CD4-positive, alpha-beta memory T cell (primary cell): ENCODE measurements around the gene MT2A. TPM values are rescaled to one million over a fixed set of nuclear protein-coding genes. Genes with fewer than 3 reads are reported as not detected.
A peak's percentile ranks its signal among the peaks of the same experiment; 100 is the strongest.

Source experiments
- CTCF ChIA-PET: fragments of 350-600 bp; sonication (Branson Sonifier 250); formaldehyde crosslinking; loops from one replicate; lab custom pipeline; 2021; ENCODE audit warnings: inconsistent platforms; ENCODE audit not compliant: partially characterized antibody; lab: Charles Lee
- POLR2A ChIA-PET: fragments of 350-600 bp; sonication (Branson Sonifier 250); formaldehyde crosslinking; loops from one replicate; lab custom pipeline; 2021; ENCODE audit not compliant: partially characterized antibody; lab: Charles Lee
- DNase-seq, 5 donors: peaks; one replicate each; pipeline versions ENCODE4 v3.0.0 to v3.0.0-alpha.2; 2020 to 2022; ENCODE audit warnings: mixed read lengths in 1 of 5
- H3K27ac ChIP-seq: one replicate; pipeline ENCODE4 v1.7.0; 2013; ENCODE audit warnings: low read depth, low read length
- H3K27me3 ChIP-seq: 2 replicates; pipeline ENCODE4 v1.7.0; 2013; ENCODE audit warnings: mild to moderate bottlenecking, low read length, moderate library complexity; ENCODE audit not compliant: insufficient read depth
- H3K36me3 ChIP-seq: 2 replicates; pipeline ENCODE4 v1.7.0; 2013; ENCODE audit warnings: mild to moderate bottlenecking, low read length, moderate library complexity; ENCODE audit not compliant: insufficient read depth
- H3K4me1 ChIP-seq: 2 replicates; pipeline ENCODE4 v1.7.0; 2013; ENCODE audit warnings: mild to moderate bottlenecking, low read length, moderate library complexity; ENCODE audit not compliant: insufficient read depth
- H3K4me3 ChIP-seq, 2 donors: one replicate each; pipeline ENCODE4 v1.7.0; 2013; ENCODE audit warnings: low read length in 2 of 2, mild to moderate bottlenecking in 1 of 2
- H3K9me3 ChIP-seq, 2 donors: one replicate each; pipeline ENCODE4 v1.7.0; 2013; ENCODE audit warnings: low read length in 2 of 2, control low read depth in 1 of 2; ENCODE audit not compliant: control insufficient read depth in 1 of 2
- H3K27ac Mint-ChIP-seq, 7 donors: one replicate each; pipeline ENCODE4 v1.8.0; 2020 to 2021; ENCODE audit warnings: mixed read lengths in 7 of 7, mild to moderate bottlenecking in 6 of 7, inconsistent platforms in 3 of 7, moderate library complexity in 3 of 7
- H3K27me3 Mint-ChIP-seq, 2 donors: one replicate each; pipeline ENCODE4 v1.8.0; 2020 to 2021; ENCODE audit warnings: mixed read lengths in 2 of 2
- H3K36me3 Mint-ChIP-seq, 2 donors: one replicate each; pipeline ENCODE4 v1.8.0; 2020 to 2021; ENCODE audit warnings: mixed read lengths in 2 of 2, inconsistent platforms in 1 of 2, mild to moderate bottlenecking in 1 of 2
- H3K4me1 Mint-ChIP-seq, 4 donors: one replicate each; pipeline ENCODE4 v1.8.0; 2020 to 2021; ENCODE audit warnings: mixed read lengths in 4 of 4, mild to moderate bottlenecking in 1 of 4
- H3K4me3 Mint-ChIP-seq, 8 donors: one replicate each; pipeline ENCODE4 v1.8.0; 2020 to 2021; ENCODE audit warnings: mixed read lengths in 8 of 8, mild to moderate bottlenecking in 7 of 8, moderate library complexity in 6 of 8, inconsistent platforms in 3 of 8
- H3K9me3 Mint-ChIP-seq, 8 donors: one replicate each; pipeline ENCODE4 v1.8.0; 2020 to 2021; ENCODE audit warnings: mixed read lengths in 8 of 8, mild to moderate bottlenecking in 5 of 8, inconsistent platforms in 3 of 8, moderate library complexity in 1 of 8
- intact Hi-C: fragments of 100-400 bp; cut with micrococcal nuclease; formaldehyde crosslinking; loops from one replicate; pipeline ENCODE4 v1.15.1; 2023
- polyA plus RNA-seq, 2 donors: library from polyadenylated mRNA; unstranded; fragments of 300-500 nt; fragmentation: Illumina TruSeq; gene quantifications; one replicate each; pipeline ENCODE4 v1.2.3, GENCODE V29; 2021
- total RNA-seq, 2 experiments: library from RNA; stranded (reverse); gene quantifications; one replicate each; pipeline ENCODE4 v1.2.3, GENCODE V29; 2021

MT2A gene
- total and polyA plus RNA-seq, 4 experiments from 2014 or later: 15.8 to 226 (median 52.6) TPM

DNA sequence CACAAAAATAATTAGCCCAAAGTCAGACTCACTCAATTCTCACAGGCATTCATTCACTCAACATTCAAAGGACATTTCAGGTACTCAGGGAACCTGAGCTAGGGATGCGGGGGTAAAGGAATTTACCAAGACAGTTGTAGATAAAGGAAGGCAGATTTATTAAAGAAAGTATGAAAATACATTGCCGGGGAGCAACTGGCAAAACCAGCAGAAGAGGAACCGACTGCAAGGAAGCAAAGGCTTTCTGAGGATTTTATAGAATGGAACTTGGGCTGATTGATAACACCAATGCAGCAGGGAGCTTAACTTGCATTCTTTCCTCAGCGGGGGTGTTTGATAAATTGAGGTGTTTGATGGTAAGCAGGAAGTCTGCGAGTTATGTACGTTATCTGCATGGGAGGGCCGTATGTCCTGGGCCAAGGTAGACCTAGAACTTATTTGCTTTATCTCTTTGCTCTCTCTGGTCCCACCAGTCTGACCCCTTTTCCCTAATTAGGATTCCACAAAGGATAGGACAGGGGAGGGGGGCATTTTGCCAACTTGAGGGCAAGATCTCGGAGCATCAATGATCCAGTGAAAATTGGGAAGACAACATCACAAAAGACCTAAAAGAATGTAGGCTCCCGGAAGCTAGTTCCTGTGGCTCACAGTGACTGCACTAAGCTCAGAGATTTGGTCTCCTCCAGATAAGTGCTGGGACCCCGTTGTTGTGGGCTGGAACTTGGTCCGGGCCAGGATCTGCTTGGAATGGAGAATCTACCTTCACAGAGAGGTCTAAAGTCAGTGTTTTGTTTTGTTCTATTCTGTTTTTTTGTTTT, 24.8 kb upstream of the MT2A start:
- POLR2A ChIA-PET: no interaction called here
- no peaks in the 10 kb centered on the region for H3K27me3 ChIP-seq
- DNase-seq: no peak
- H3K36me3 ChIP-seq: no peaks in the 10 kb centered on the region
- CTCF ChIA-PET: interaction anchor here (1.5 to 1.6 kb wide), 2 partner anchors 20 to 119 kb away, joined by 3 to 6 read pairs; no protein-coding TSS in a partner anchor
- H3K9me3 ChIP-seq: no peaks in the 10 kb centered on the region
- intact Hi-C loops: no loop called here
- H3K27ac Mint-ChIP-seq: no peak overlapping the region
- H3K9me3 Mint-ChIP-seq: no peaks in the 10 kb centered on the region
- no peak overlapping the region for H3K4me3 Mint-ChIP-seq
- H3K4me1 ChIP-seq: no peaks in the 10 kb centered on the region
- no peak overlapping the region for H3K4me3 ChIP-seq
- H3K36me3 Mint-ChIP-seq: no peaks in the 10 kb centered on the region
- no peak overlapping the region for H3K27ac ChIP-seq
- peaks cover 4 to 6% of the 10 kb centered on the region in 2 donors for H3K27me3 Mint-ChIP-seq
- no peaks in the 10 kb centered on the region for H3K4me1 Mint-ChIP-seq

DNA sequence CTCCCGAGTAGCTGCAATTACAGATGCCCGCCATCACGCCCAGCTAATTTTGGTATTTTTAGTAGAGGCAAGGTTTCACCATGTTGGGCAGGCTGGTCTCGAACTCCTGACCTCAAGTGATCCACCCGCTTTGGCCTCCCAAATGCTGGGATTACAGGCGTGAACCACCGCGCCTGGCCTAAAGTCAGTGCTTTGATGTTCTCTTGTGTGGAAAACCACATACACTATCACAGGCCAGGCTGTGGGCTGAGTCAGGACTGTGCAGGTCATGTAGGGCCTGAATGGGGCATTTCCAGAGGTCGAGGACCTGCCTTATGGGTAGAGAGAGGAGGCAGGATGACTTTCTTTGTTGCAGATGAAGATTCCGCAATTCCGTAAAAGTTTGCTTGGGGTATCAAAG, 24.1 kb upstream of the MT2A start:
- no peak for DNase-seq
- CTCF ChIA-PET: interaction anchor here (1.5 to 1.6 kb wide), 2 partner anchors 19 to 118 kb away, joined by 3 to 6 read pairs; no protein-coding TSS in a partner anchor
- POLR2A ChIA-PET: no interaction called here
- intact Hi-C loops: no loop called here
- Histone ChIP-seq H3K4me1 (no peaks in the 10 kb centered on the region), H3K27ac (no peak overlapping the region), H3K27me3 (peaks cover 3% of the 10 kb centered on the region), H3K4me3 (no peak overlapping the region), H3K36me3 (no peaks in the 10 kb centered on the region), H3K9me3 (no peaks in the 10 kb centered on the region)
- no peaks in the 10 kb centered on the region for H3K36me3 Mint-ChIP-seq
- peaks cover 7 to 9% of the 10 kb centered on the region in 2 donors for H3K27me3 Mint-ChIP-seq
- peaks cover 0 to 1% (median 0%) of the 10 kb centered on the region in 8 donors for H3K9me3 Mint-ChIP-seq
- no peak overlapping the region for H3K27ac Mint-ChIP-seq
- H3K4me1 Mint-ChIP-seq: peaks cover 2 to 5% (median 3%) of the 10 kb centered on the region in 4 donors
- no peak overlapping the region for H3K4me3 Mint-ChIP-seq

DNA sequence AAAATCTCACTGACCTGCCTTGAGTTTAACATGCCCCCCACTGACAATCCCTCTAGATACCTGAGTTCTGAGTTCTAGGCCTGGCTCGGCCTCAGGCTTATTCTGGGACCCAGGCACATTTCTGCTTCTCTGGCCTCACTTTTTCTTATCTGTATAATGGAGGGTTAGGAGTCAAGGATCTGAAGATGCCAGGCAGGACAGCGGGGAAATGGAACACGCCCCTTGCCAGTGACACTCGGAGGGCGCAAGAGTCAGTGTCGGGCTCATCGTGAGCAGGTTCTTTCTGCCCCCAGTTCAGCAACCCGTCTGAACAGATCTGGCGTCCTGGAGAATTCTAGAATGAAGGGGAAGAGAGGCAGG, 19.6 kb upstream of the MT2A start:
- Mint-ChIP-seq H3K4me3 (peak overlapping the region; percentile 58 to 85 (median 78)), H3K27me3 (peaks cover 17 to 33% of the 10 kb centered on the region in 2 donors), H3K36me3 (no peaks in the 10 kb centered on the region), H3K27ac (peak overlapping the region in 1 of 7 donors; percentile 13), H3K9me3 (peaks cover 0 to 5% (median 0%) of the 10 kb centered on the region in 8 donors), H3K4me1 (peaks cover 3 to 15% (median 7%) of the 10 kb centered on the region in 4 donors)
- intact Hi-C loops: no loop called here
- CTCF ChIA-PET: no interaction called here
- DNase-seq: no peak
- H3K36me3 ChIP-seq: no peaks in the 10 kb centered on the region
- H3K4me1 ChIP-seq: peaks cover 7% of the 10 kb centered on the region
- H3K27ac ChIP-seq: no peak overlapping the region
- H3K4me3 ChIP-seq: peak overlapping the region in 1 of 2 donors; percentile 41
- H3K9me3 ChIP-seq: no peaks in the 10 kb centered on the region
- POLR2A ChIA-PET: no interaction called here
- peaks cover 15% of the 10 kb centered on the region for H3K27me3 ChIP-seq

DNA sequence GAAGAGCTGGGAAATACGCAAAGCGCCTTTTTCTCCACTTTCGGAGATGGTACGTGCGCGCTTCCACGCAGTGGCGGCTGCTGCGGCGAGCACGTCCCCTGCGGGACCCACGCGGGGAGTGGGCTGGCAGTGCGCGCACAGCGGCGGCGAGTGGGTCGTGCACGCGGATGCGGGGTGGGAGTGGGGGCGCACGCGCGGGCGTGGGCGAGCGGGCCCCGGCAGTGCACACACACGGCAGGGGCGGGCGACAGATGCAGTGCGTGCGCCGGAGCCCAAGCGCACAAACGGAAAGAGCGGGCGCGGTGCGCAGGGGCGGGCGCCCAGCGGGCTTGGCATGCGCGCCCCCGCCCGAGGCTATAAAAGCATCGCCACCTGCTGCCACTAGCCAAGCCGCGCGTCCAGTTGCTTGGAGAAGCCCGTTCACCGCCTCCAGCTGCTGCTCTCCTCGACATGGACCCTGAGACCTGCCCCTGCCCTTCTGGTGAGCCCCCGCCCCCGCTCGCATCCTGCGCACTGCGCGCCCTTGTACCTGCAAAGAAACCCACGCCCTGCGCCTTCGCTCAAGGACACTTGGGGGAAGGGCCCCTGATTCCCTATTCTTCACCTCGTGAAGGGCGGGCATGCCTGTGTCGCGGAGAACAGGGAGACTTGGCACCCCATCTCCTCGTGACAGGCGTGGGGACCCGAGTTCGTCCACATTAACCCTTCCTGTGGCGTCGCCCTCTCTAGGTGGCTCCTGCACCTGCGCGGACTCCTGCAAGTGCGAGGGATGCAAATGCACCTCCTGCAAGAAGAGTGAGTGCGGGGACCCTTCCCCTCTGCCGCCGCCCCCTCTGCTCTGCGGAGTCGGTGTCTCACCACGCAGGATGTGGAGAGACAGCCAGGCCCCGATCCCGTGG, 19.0 kb upstream of the MT2A start, which contains the start of gene MT3:
TSS of gene MT3 (plus strand) at position 388 of the 899 bp plus-strand sequence. CDS start at position 451, 63 bp downstream.
- H3K4me3 ChIP-seq: peak within 1 kb of the TSS in 1 of 2 donors; percentile 41
- no peaks in the 10 kb centered on the region for H3K9me3 ChIP-seq
- Mint-ChIP-seq H3K36me3 (no peaks in the 10 kb centered on the region), H3K27me3 (peaks cover 17 to 33% of the 10 kb centered on the region in 2 donors), H3K27ac (peak within 1 kb of the TSS in 2 of 7 donors; percentile 13 to 41), H3K9me3 (peaks cover 0 to 5% (median 0%) of the 10 kb centered on the region in 8 donors), H3K4me1 (peaks cover 3 to 15% (median 7%) of the 10 kb centered on the region in 4 donors), H3K4me3 (peak within 1 kb of the TSS; percentile 69 to 85 (median 80))
- no peak within 1 kb of the TSS for H3K27ac ChIP-seq
- no peaks in the 10 kb centered on the region for H3K36me3 ChIP-seq
- intact Hi-C loops: no loop called here
- peaks cover 7% of the 10 kb centered on the region for H3K4me1 ChIP-seq
- peak in 3 of 5 donors; percentile 10 to 29 (median 24) for DNase-seq
- POLR2A ChIA-PET: no interaction called here
- H3K27me3 ChIP-seq: peaks cover 15% of the 10 kb centered on the region
- CTCF ChIA-PET: no interaction called here

DNA sequence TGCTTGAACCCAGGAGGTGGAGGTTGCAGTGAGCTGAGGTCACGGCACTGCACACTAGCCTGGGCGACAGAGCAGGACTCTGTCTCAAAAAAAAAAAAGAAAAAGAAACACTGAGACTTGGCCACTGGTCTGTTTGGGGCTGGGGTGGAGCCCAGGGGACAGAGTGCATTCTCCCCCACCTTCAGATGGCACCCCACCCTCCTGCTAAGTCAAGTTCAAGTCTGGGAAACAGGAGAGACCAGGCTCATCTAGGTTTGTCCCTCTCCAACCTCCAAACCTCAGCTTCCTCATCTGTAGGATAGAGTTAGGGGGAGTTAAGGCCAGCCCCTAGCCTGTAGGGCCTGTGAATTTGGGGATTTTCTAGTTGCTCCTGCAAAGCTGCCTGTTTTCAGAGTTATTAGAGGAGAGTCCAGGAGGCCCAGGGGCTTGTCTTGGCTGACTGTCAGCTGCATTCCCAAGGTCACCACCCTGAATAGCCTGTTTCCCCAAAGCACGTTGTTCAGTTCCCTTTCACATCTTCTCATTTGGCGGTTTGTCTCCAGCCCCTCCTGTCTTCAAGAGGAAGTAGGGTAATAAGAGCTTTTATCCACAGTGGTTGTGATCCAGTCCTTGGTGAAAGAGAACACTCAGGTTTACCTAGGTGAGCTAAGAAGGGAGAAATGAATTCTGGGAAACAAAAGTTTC, 16.9 kb upstream of the MT2A start:
- no peak for DNase-seq
- peaks cover 13 to 31% of the 10 kb centered on the region in 2 donors for H3K27me3 Mint-ChIP-seq
- H3K27ac ChIP-seq: no peak overlapping the region
- H3K36me3 ChIP-seq: no peaks in the 10 kb centered on the region
- intact Hi-C loops: no loop called here
- H3K27ac Mint-ChIP-seq: no peak overlapping the region
- ChIA-PET CTCF (interaction anchor here (1.5 to 3.3 kb wide), 3 partner anchors 9 to 52 kb away, joined by 4 to 15 read pairs (median 9); no protein-coding TSS in a partner anchor), POLR2A (no interaction called here)
- no peak overlapping the region for H3K4me3 Mint-ChIP-seq
- peaks cover 0 to 5% (median 0%) of the 10 kb centered on the region in 8 donors for H3K9me3 Mint-ChIP-seq
- no peaks in the 10 kb centered on the region for H3K36me3 Mint-ChIP-seq
- peaks cover 7% of the 10 kb centered on the region for H3K4me1 ChIP-seq
- no peak overlapping the region for H3K4me3 ChIP-seq
- H3K4me1 Mint-ChIP-seq: peaks cover 3 to 15% (median 7%) of the 10 kb centered on the region in 4 donors
- H3K9me3 ChIP-seq: no peaks in the 10 kb centered on the region
- peaks cover 15% of the 10 kb centered on the region for H3K27me3 ChIP-seq

DNA sequence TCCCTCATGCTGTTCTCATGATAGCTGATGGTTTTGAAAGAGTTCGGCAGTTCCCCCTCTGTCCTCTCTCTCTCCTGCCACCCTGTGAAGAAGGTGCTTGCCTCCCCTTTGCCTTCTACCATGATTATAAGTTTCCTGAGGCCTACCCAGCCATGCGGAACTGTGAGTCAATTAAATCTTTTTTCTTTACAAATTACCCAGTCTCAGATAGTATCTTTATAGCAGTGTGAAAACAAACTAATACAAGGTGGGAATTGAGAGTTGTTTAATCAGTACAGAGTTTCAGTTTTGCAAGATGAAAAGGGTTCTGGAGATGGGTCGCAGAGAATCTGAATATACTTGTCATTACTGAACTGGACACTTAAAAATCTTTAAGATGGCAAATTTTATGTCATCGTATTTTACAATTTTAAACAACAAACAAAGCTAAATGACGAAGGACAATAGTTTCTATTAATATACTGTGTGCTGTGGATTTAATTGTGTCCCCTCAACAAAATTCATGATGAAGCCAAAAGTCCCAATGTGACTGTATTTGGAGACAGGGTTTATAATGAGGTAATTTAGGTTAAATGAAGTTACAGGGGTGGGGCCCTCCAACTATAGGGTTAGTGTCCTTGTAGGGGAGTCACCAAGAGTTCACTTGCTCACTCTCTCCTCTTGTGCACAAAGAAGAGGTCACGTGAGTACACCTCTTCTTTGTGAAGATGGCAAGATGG, 14.7 kb upstream of the MT2A start:
- Histone ChIP-seq H3K4me1 (peaks cover 7% of the 10 kb centered on the region), H3K36me3 (no peaks in the 10 kb centered on the region), H3K9me3 (no peaks in the 10 kb centered on the region), H3K27me3 (peaks cover 14% of the 10 kb centered on the region), H3K4me3 (no peak overlapping the region), H3K27ac (no peak overlapping the region)
- H3K27me3 Mint-ChIP-seq: peaks cover 12 to 28% of the 10 kb centered on the region in 2 donors
- no peak overlapping the region for H3K27ac Mint-ChIP-seq
- ChIA-PET CTCF (interaction anchor here (3.3 kb wide), 1 partner anchor 17 kb away, joined by 15 read pairs; no protein-coding TSS in a partner anchor), POLR2A (no interaction called here)
- no peaks in the 10 kb centered on the region for H3K36me3 Mint-ChIP-seq
- no peak for DNase-seq
- H3K4me3 Mint-ChIP-seq: no peak overlapping the region
- peaks cover 0 to 4% (median 0%) of the 10 kb centered on the region in 8 donors for H3K9me3 Mint-ChIP-seq
- intact Hi-C loops: no loop called here
- peaks cover 2 to 14% (median 6%) of the 10 kb centered on the region in 4 donors for H3K4me1 Mint-ChIP-seq
